Activated CD4-positive, alpha-beta T cell treated with anti-CD3 and anti-CD28 coated beads for 36 hours (primary cell): ENCODE measurements around the gene SMAP2. TPM values are rescaled to one million over a fixed set of nuclear protein-coding genes. Genes with fewer than 3 reads are reported as not detected.
A peak's percentile ranks its signal among the peaks of the same experiment; 100 is the strongest.

ENCODE experiments used
- ATAC-seq: fragments of 200-7000 bp; cut with Tn5 transposase; one replicate; pipeline ENCODE4 v1.10.0; 2021; ENCODE audit warnings: mild to moderate bottlenecking, moderate library complexity
- CTCF ChIA-PET: fragments of 350-600 bp; sonication (Branson Sonifier 250); formaldehyde crosslinking; loops from one replicate; lab custom pipeline; 2021; ENCODE audit warnings: antibody characterized with exemption; lab: Charles Lee
- POLR2A ChIA-PET: fragments of 350-600 bp; sonication (Branson Sonifier 250); formaldehyde crosslinking; loops from one replicate; lab custom pipeline; 2021; ENCODE audit warnings: antibody characterized with exemption, inconsistent platforms; lab: Charles Lee
- DNase-seq: peaks from one replicate; pipeline ENCODE4 v3.0.0-alpha.2; 2020
- H3K27ac Mint-ChIP-seq: one replicate; pipeline ENCODE4 v1.8.0; 2021; ENCODE audit warnings: mixed read lengths
- H3K27me3 Mint-ChIP-seq: one replicate; pipeline ENCODE4 v1.8.0; 2021; ENCODE audit warnings: mixed read lengths
- H3K36me3 Mint-ChIP-seq: one replicate; pipeline ENCODE4 v1.8.0; 2021; ENCODE audit warnings: low read depth, mixed read lengths
- H3K4me1 Mint-ChIP-seq: one replicate; pipeline ENCODE4 v1.8.0; 2021; ENCODE audit warnings: mixed read lengths
- H3K4me3 Mint-ChIP-seq: one replicate; pipeline ENCODE4 v1.8.0; 2021; ENCODE audit warnings: mild to moderate bottlenecking, moderate library complexity, mixed read lengths
- H3K9me3 Mint-ChIP-seq: one replicate; pipeline ENCODE4 v1.8.0; 2021; ENCODE audit warnings: low read depth, mixed read lengths
- intact Hi-C, 2 experiments: fragments of 100-400 bp; cut with DNase I in 1 of 2; cut with micrococcal nuclease in 1 of 2; formaldehyde crosslinking; loops; one replicate each; pipeline versions ENCODE4 v1.14.2 to v1.15.1; 2022 to 2024; cut with DNase I, micrococcal nuclease
- total RNA-seq, 2 experiments: library from RNA; stranded (reverse); gene quantifications; one replicate each; pipeline ENCODE4 v1.2.3, GENCODE V29; 2021

SMAP2 gene
- total RNA-seq, 2 experiments from 2014 or later = 241 to 258 TPM

DNA sequence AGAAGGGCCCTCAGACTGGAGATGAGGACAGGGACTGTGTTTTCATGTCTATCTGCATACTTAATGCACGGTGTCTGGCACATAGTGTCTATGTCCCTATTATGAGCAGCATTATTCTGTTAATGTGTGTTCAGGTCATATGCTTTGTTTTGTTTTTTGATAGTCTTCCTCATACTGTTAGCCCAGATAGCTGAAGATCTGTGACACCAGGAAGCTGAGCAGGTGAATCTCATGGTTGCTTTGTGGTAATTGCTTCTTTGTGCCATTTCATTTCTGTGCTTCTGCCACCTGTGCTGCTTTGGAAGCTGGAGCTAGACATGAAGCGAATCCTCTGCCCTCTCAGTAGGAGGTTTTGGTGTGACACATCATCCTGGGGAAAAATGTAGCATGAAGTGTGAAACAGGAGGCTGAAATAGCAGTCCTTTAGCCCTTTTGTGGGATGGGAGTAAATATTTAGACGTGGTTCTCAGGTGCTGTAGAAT, 15.8 kb downstream of the SMAP2 start:
- CTCF ChIA-PET = interaction anchor here (1.1 to 6.0 kb wide), 6 partner anchors 10 to 51 kb away, joined by 4 to 54 read pairs (median 4); no protein-coding TSS in a partner anchor
- DNase-seq (no peak), ATAC-seq (peak; percentile 5)
- peak overlapping the region; percentile 82 for H3K4me3 Mint-ChIP-seq
- POLR2A ChIA-PET = interaction anchor here (0.6 to 1.5 kb wide), 4 partner anchors 11 to 119 kb away, joined by 3 to 7 read pairs (median 4); no protein-coding TSS in a partner anchor
- H3K27me3 Mint-ChIP-seq = no peaks in the 10 kb centered on the region
- H3K9me3 Mint-ChIP-seq = no peaks in the 10 kb centered on the region
- intact Hi-C loops = loop anchor here (5.0 to 10.0 kb wide), 5 partner anchors 227 to 1195 kb away; partner anchors contain the start of genes CAP1 (in 1 of the 2), NFYC (in 1 of the 2), PABPC4 (in 1 of the 2) and RLF (in 1 of the 2)
- H3K36me3 Mint-ChIP-seq = peaks cover 71% of the 10 kb centered on the region
- peak overlapping the region; percentile 96 for H3K27ac Mint-ChIP-seq
- H3K4me1 Mint-ChIP-seq = peaks cover 93% of the 10 kb centered on the region

DNA sequence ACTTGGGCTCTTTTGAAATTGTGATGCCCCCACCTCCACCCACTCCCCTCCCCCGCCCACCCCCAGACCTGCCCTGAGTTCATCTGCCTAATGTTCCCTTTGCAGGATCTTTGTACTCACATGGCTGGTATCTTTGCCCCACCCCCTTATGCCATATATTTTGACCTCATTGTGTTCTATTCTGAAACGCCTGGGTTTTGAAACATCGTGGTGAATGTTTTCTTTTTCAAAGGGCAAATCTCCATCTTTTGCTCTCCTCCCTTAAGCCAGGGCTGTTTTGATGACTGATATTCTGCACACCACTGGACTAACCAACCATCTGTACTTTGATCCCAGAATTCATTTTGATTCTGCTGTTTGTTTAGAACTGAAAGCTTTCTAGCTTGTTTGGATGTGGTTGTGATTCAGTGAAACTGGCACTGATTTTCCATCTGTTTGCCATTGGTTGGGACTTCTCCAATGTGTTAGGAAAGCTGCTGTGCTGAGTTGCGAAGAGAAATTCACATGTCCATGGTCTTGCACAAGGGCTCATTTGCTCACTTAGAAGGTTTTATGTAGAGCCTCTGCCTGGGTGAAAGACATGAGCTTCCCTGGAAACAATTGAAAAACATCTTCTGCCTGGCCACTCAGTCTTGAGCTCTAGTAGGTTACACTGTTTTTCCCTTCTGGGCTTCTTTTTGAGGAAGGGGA, 16.5 kb downstream of the SMAP2 start:
- POLR2A ChIA-PET = interaction anchor here (0.7 to 1.5 kb wide), 4 partner anchors 10 to 60 kb away, joined by 3 to 7 read pairs (median 5); partner anchors contain the start of gene ZFP69B
- Mint-ChIP-seq H3K4me3 (peak overlapping the region; percentile 82), H3K27ac (peak overlapping the region; percentile 96), H3K4me1 (peaks cover 93% of the 10 kb centered on the region), H3K36me3 (peaks cover 71% of the 10 kb centered on the region), H3K9me3 (no peaks in the 10 kb centered on the region), H3K27me3 (no peaks in the 10 kb centered on the region)
- ATAC-seq (no peak), DNase-seq (no peak)
- intact Hi-C loops = loop anchor here (5.0 to 10.0 kb wide), 5 partner anchors 228 to 1195 kb away; partner anchors contain the start of genes CAP1 (in 1 of the 2), NFYC (in 1 of the 2), PABPC4 (in 1 of the 2) and RLF (in 1 of the 2)
- CTCF ChIA-PET = interaction anchor here (0.6 to 6.0 kb wide), 4 partner anchors 9 to 75 kb away, joined by 4 to 54 read pairs (median 4); no protein-coding TSS in a partner anchor

DNA sequence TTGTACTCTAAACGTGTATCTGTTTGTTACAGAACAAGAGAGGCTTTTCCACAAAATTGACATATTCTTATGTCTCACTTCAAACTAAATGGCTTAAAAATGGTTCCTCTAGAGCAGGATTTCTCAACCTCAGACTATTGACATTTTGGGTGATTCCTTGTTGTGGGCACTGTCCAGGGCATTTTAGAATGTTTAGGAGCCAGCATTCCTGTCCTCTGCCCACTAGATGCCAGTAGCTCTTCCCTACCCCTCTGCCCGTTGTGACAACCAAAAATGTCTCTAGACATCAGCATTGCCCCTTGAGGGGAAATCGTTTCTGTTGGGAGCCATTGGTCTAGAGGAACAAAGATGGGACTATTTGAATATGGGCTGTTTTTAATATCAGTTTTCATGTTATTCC, 17.3 kb downstream of the SMAP2 start:
- Mint-ChIP-seq H3K27ac (peak overlapping the region; percentile 96), H3K27me3 (no peaks in the 10 kb centered on the region), H3K4me3 (peak overlapping the region; percentile 82), H3K9me3 (no peaks in the 10 kb centered on the region), H3K36me3 (peaks cover 74% of the 10 kb centered on the region), H3K4me1 (peaks cover 92% of the 10 kb centered on the region)
- ATAC-seq = no peak
- no peak for DNase-seq
- CTCF ChIA-PET = interaction anchor here (0.6 to 1.5 kb wide), 5 partner anchors 9 to 76 kb away, joined by 3 to 5 read pairs (median 4); no protein-coding TSS in a partner anchor
- POLR2A ChIA-PET = interaction anchor here (0.8 to 1.5 kb wide), 3 partner anchors 10 to 59 kb away, joined by 5 to 7 read pairs (median 5); partner anchors contain the start of gene ZFP69B
- intact Hi-C loops = no loop called here

DNA sequence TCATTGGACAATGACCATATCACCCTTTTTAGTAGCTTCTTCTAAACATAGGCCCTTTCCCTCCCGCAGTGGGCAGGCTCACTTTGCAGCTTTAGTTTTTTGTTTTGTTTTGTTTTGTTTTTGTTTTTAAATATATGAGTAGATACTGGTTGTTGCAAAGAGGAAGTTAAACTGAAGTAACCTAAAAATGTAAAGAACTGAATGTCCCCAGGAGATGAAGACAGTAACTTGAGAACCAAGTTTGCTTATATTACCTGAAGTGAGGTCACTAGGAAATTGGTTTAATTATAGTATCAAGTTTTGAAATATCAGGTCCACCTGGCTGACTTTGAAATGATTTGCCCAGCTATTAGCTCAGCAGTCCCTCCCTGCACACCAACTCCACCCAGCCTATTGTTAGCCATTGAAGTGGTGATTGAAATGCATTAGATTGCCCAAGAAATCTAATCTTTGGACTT, 18.2 kb downstream of the SMAP2 start:
- H3K4me3 Mint-ChIP-seq = peak overlapping the region; percentile 27

DNA sequence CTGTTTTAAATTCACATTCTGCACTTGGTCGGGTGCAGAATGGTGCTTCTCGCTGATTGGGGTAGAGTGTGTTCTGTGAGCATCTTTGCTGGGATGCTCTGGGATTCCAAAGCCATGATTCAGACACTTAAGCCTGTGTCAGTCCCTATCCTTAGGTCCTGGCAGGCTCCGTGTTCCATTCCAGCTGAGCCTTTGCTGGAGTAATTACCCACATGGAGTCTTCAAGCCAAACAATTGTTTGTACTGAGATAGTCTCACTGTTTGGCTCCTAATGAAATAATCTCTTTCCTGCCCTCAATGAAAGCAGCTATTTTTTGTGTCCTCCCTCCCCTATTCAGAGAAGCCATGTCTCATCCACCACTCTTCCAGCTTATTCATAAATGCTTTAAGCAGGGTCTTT, 18.7 kb downstream of the SMAP2 start:
- H3K36me3 Mint-ChIP-seq = peaks cover 75% of the 10 kb centered on the region
- DNase-seq = no peak
- ChIA-PET CTCF (interaction anchor here (0.6 to 1.5 kb wide), 7 partner anchors 8 to 118 kb away, joined by 3 to 5 read pairs (median 4); no protein-coding TSS in a partner anchor), POLR2A (interaction anchor here (1.9 kb wide), 1 partner anchor 9 kb away, joined by 5 read pairs; no protein-coding TSS in a partner anchor)
- no peaks in the 10 kb centered on the region for H3K9me3 Mint-ChIP-seq
- H3K27me3 Mint-ChIP-seq = no peaks in the 10 kb centered on the region
- no peak for ATAC-seq
- H3K4me3 Mint-ChIP-seq = peak overlapping the region; percentile 27
- H3K27ac Mint-ChIP-seq = peak overlapping the region; percentile 96
- intact Hi-C loops = no loop called here
- H3K4me1 Mint-ChIP-seq = peaks cover 93% of the 10 kb centered on the region

More for the DNA sequence above, 18.2 kb downstream of the SMAP2 start:
- intact Hi-C loops = no loop called here
- Mint-ChIP-seq H3K4me1 (peaks cover 93% of the 10 kb centered on the region), H3K9me3 (no peaks in the 10 kb centered on the region), H3K27me3 (no peaks in the 10 kb centered on the region), H3K36me3 (peaks cover 75% of the 10 kb centered on the region), H3K27ac (peak overlapping the region; percentile 96)
- POLR2A ChIA-PET = interaction anchor here (0.6 to 1.9 kb wide), 3 partner anchors 8 to 28 kb away, joined by 3 to 5 read pairs (median 3); no protein-coding TSS in a partner anchor
- CTCF ChIA-PET = interaction anchor here (0.7 to 1.1 kb wide), 4 partner anchors 9 to 20 kb away, joined by 3 to 5 read pairs (median 4); no protein-coding TSS in a partner anchor
- no peak for DNase-seq
- ATAC-seq = no peak

DNA sequence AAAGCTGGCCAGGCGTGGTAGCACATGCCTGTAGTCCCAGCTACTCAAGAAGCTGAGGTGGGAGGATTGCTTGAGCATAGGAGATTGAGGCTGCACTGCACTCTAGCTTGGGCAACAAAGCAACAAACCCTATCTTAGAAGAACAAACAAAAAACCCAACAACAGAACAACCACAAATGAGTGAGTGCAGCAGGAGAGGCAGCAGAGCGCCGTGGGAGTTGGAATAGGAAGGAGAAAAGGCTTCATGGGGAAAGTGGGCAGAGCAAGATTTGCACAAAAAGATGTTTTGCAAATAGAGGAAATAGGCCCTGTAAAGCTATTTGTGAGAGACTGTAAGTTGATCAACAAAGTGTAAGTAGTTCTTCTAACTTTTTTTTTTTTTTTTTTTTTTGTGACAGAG, 19.6 kb downstream of the SMAP2 start:
- H3K4me3 Mint-ChIP-seq = peak overlapping the region; percentile 29
- ATAC-seq = no peak
- DNase-seq = no peak
- peaks cover 79% of the 10 kb centered on the region for H3K36me3 Mint-ChIP-seq
- ChIA-PET CTCF (interaction anchor here (0.9 to 2.0 kb wide), 6 partner anchors 9 to 119 kb away, joined by 3 to 10 read pairs (median 4); no protein-coding TSS in a partner anchor), POLR2A (interaction anchor here (1.9 to 2.4 kb wide), 2 partner anchors 10 to 19 kb away, joined by 5 to 16 read pairs; no protein-coding TSS in a partner anchor)
- H3K27me3 Mint-ChIP-seq = no peaks in the 10 kb centered on the region
- H3K4me1 Mint-ChIP-seq = peaks cover 96% of the 10 kb centered on the region
- no peaks in the 10 kb centered on the region for H3K9me3 Mint-ChIP-seq
- peak overlapping the region; percentile 95 for H3K27ac Mint-ChIP-seq
- intact Hi-C loops = no loop called here

DNA sequence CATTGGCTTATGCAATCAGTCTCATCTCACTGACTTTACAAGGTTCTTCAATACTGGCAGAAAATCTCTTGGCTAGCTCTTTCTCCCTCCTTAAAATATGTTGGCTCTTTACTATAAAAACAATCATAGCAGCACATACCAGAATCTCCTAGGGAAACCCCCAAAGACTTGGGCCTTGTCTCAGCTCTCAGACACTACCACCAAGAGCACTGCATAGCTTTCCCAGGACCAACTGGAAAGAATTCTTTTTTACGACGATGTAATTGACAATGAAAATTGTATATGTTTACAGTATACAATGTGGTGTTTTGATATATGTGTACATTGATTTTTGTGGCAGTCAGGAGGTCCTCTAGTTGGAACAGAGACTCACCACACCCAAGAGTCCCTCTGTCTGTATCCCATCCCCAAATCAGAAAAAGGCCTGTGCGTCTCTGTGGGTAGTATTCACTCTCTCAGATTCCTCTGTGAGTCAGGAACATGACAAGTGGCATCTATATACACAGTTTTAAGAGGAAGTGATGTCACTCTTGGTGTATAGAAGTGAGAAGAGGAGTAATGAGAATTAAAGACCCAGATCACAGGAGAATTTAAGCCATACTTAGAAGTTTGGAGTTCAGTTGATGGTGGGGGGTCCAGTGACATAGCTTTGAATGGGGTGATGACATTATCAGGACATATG, 21.1 kb downstream of the SMAP2 start:
- Mint-ChIP-seq H3K27me3 (no peaks in the 10 kb centered on the region), H3K4me3 (peak overlapping the region; percentile 55), H3K9me3 (no peaks in the 10 kb centered on the region), H3K27ac (peak overlapping the region; percentile 95), H3K36me3 (peaks cover 72% of the 10 kb centered on the region), H3K4me1 (peaks cover 91% of the 10 kb centered on the region)
- CTCF ChIA-PET = interaction anchor here (1.2 to 2.0 kb wide), 4 partner anchors 9 to 50 kb away, joined by 3 to 10 read pairs (median 4); no protein-coding TSS in a partner anchor
- peak; percentile 65 for DNase-seq
- intact Hi-C loops = loop anchor here (1.0 to 2.0 kb wide), 2 partner anchors 8 to 56 kb away; partner anchors contain the start of gene ZFP69B (in 1 of the 2)
- POLR2A ChIA-PET = interaction anchor here (0.7 to 2.4 kb wide), 7 partner anchors 9 to 50 kb away, joined by 3 to 20 read pairs (median 4); partner anchors contain the start of gene SMAP2
- ATAC-seq = peak; percentile 93

DNA sequence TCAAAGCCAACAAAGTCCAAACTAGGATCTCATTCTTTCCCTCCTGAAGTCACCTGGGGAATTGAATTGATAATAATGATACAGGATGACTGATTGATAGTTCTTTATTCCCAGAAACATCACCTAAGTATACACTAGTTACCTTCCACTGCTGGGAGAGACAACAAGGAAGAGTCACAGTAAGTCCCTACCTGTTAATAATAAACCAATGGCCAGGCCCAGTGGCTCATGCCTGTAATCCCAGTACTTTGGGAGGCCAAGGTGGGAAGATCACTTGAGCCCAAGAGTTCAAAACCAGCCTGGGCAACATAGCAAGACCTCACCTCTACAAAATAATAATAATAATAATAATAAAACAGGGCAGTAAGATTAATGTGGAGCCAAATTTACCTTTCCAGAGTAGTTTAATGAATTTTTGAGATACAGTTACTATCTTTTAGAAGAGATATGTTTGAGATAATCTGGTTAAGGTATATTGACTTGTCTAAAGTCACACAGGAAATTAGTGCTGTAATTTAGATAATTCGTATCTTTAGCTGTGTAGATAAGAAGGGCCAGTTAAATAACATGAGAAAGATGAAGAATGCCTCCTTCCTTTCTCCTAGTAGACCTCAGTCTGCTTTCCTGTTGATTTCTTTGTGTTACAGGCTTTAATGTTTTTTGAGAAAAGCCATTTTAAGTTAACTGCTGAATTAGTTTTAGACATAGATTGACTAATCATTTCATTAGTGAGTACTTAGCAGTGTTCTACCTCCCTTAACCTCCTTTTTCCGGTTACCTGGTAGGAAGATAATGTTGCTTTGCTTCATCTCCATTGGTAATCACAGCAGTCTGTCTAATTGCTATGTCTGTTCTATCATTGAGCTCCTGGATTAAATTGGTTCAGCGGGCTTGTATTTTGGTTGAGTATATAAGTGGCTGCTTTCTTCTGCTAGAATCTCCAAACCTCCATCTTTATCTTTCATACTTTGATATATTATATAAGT, 22.0 kb downstream of the SMAP2 start:
- DNase-seq (no peak), ATAC-seq (no peak)
- ChIA-PET POLR2A (interaction anchor here (0.9 to 2.4 kb wide), 4 partner anchors 10 to 51 kb away, joined by 3 to 20 read pairs (median 10); no protein-coding TSS in a partner anchor), CTCF (interaction anchor here (0.8 to 1.5 kb wide), 6 partner anchors 9 to 57 kb away, joined by 3 to 9 read pairs (median 4); no protein-coding TSS in a partner anchor)
- H3K4me1 Mint-ChIP-seq = peaks cover 91% of the 10 kb centered on the region
- peak overlapping the region; percentile 95 for H3K27ac Mint-ChIP-seq
- H3K9me3 Mint-ChIP-seq = no peaks in the 10 kb centered on the region
- peak overlapping the region; percentile 55 for H3K4me3 Mint-ChIP-seq
- intact Hi-C loops = loop anchor here in 1 of 2 experiments (2.0 kb wide), 1 partner anchor 55 kb away; the partner anchor contains the start of gene ZFP69B
- no peaks in the 10 kb centered on the region for H3K27me3 Mint-ChIP-seq
- H3K36me3 Mint-ChIP-seq = peaks cover 67% of the 10 kb centered on the region

DNA sequence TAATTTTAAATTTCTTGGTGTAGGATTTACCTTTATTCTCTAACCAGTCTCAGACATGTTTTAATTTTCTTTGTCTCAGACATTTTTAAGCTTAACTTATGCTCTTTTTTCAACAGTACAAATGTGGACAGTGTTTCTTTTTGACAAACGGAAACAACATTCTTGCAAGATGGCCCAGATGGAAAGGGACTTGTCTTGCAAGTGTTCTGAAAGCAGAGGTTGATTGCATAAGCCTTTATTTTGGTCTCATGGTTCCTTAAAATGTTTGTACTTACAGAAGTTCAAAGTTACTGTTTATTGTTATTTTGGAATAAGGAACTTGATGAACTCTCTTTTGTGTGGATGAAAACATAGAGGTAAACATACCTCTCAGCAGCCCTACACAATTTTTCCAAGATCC, 22.9 kb downstream of the SMAP2 start:
- Mint-ChIP-seq H3K9me3 (no peaks in the 10 kb centered on the region), H3K4me3 (peak overlapping the region; percentile 3), H3K27ac (peak overlapping the region; percentile 86), H3K36me3 (peaks cover 67% of the 10 kb centered on the region), H3K27me3 (no peaks in the 10 kb centered on the region), H3K4me1 (peaks cover 91% of the 10 kb centered on the region)
- DNase-seq = no peak
- intact Hi-C loops = no loop called here
- no peak for ATAC-seq
- POLR2A ChIA-PET = interaction anchor here (1.0 kb wide), 1 partner anchor 15 kb away, joined by 3 read pairs; no protein-coding TSS in a partner anchor
- CTCF ChIA-PET = interaction anchor here (0.8 to 1.5 kb wide), 3 partner anchors 8 to 58 kb away, joined by 4 to 9 read pairs (median 5); no protein-coding TSS in a partner anchor
